ENCODE measurements around the gene SNAPC2.

GRCh38 chr19:7968008-7968795, 48.1 kb downstream of the SNAPC2 start:
- no peak for TF ChIP-seq POLR2AphosphoS5 (IDR thresholded peaks at IDR 0.05; ENCODE audit: low read depth, low read length)
- TF ChIP-seq SIN3A (IDR thresholded peaks at IDR 0.05; ENCODE audit: borderline replicate concordance, insufficient read depth, low read depth, low read length): no peak

Measured in Panc1 (cell line).